ENCODE measurements around the gene NAPSA. TPM values are rescaled to one million over a fixed set of nuclear protein-coding genes. Genes with fewer than 3 reads are reported as not detected.

NAPSA gene
- total and polyA plus RNA-seq, 9 of the 15 experiments (the other 6 are each of a cell fraction or from before 2014, with no cell fraction given), result 0.25 to 1.9 (median 0.69) TPM

GRCh38 chr19:50376166-50377050, 11.0 kb upstream of the NAPSA start, which contains the start of gene NR1H2 (continued):
- no peak for TF ChIP-seq CEBPZ (IDR thresholded peaks at IDR 0.05; ENCODE audit: borderline replicate concordance, low read depth, low read length)
- TF ChIP-seq ZKSCAN3 (CRISPR knock-in tag; IDR thresholded peaks at IDR 0.05), result no peak
- no peak for TF ChIP-seq ZNF274 (IDR thresholded peaks at IDR 0.05; ENCODE audit: borderline replicate concordance, low read depth, low read length)
- peak; percentile 9 for TF ChIP-seq GTF2B (IDR thresholded peaks at IDR 0.05; ENCODE audit: extremely low read depth, insufficient read length)
- 0 out of 2 replicates have a peak, but pooled peaks have one; percentile 29 for TF ChIP-seq MXI1 (IDR thresholded peaks at IDR 0.05; ENCODE audit: low read depth, low read length)
- TF ChIP-seq SFPQ (IDR thresholded peaks at IDR 0.05; ENCODE audit: low read depth, low read length), result no peak
- peak; percentile 74 for TF ChIP-seq ZBTB33 (CRISPR knock-in tag; IDR thresholded peaks at IDR 0.05)
- peak; percentile 89 for TF ChIP-seq TBP (optimal IDR thresholded peaks at IDR 0.05; ENCODE audit: low read depth, low read length)
- TF ChIP-seq ZNF436 (CRISPR knock-in tag; IDR thresholded peaks at IDR 0.05), result no peak
- peak in 1 of 2 experiments; percentile 98; a peak in 2 of 4 replicates for TF ChIP-seq KDM4B (IDR thresholded peaks at IDR 0.05; ENCODE audit: borderline replicate concordance in 2 of 2, low read depth in 1 of 2)
- TF ChIP-seq FOXM1 (IDR thresholded peaks at IDR 0.05; ENCODE audit: low read depth), result no peak
- no peak for TF ChIP-seq FOXM1 (CRISPR knock-in tag; IDR thresholded peaks at IDR 0.05; ENCODE audit: low read depth)
- no peak for TF ChIP-seq ZNF398 (CRISPR knock-in tag; IDR thresholded peaks at IDR 0.05)
- peak; percentile 83 for TF ChIP-seq CXXC5 (CRISPR knock-in tag; IDR thresholded peaks at IDR 0.05)
- TF ChIP-seq ZNF431 (CRISPR knock-in tag; IDR thresholded peaks at IDR 0.05), result no peak
- no peak for TF ChIP-seq POLR3A (IDR thresholded peaks at IDR 0.05; ENCODE audit: borderline replicate concordance, extremely low read depth, insufficient read depth, insufficient read length)

Measured in K562 (cell line).